ENCODE measurements around the gene PPP1R13B.

DNA sequence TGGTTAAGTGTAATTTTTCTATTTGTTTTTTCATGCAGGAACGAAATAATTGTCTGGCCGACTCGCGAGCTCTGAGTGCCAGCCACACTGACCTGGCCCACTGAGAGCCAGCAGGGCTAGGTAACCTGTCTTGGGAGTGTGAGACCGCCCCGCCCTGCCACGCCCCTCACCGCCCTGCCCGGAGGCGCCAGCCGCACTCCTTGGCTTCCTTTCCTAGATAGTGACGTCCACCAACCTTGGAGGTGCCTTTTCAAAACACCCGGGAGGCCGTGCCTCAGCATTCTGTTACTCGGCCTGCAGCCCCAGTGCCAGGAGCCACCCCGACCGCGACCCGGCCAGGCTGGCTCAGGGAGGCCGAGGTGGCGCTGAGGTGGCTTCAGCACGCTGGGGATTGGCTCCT lies 153.9 kb downstream of the PPP1R13B start:
- TF ChIP-seq, protein P1, sequence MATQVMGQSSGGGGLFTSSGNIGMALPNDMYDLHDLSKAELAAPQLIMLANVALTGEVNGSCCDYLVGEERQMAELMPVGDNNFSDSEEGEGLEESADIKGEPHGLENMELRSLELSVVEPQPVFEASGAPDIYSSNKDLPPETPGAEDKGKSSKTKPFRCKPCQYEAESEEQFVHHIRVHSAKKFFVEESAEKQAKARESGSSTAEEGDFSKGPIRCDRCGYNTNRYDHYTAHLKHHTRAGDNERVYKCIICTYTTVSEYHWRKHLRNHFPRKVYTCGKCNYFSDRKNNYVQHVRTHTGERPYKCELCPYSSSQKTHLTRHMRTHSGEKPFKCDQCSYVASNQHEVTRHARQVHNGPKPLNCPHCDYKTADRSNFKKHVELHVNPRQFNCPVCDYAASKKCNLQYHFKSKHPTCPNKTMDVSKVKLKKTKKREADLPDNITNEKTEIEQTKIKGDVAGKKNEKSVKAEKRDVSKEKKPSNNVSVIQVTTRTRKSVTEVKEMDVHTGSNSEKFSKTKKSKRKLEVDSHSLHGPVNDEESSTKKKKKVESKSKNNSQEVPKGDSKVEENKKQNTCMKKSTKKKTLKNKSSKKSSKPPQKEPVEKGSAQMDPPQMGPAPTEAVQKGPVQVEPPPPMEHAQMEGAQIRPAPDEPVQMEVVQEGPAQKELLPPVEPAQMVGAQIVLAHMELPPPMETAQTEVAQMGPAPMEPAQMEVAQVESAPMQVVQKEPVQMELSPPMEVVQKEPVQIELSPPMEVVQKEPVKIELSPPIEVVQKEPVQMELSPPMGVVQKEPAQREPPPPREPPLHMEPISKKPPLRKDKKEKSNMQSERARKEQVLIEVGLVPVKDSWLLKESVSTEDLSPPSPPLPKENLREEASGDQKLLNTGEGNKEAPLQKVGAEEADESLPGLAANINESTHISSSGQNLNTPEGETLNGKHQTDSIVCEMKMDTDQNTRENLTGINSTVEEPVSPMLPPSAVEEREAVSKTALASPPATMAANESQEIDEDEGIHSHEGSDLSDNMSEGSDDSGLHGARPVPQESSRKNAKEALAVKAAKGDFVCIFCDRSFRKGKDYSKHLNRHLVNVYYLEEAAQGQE (IDR thresholded peaks at IDR 0.05; ENCODE audit: unreplicated experiment) = no peak
- TF ChIP-seq, protein P2, sequence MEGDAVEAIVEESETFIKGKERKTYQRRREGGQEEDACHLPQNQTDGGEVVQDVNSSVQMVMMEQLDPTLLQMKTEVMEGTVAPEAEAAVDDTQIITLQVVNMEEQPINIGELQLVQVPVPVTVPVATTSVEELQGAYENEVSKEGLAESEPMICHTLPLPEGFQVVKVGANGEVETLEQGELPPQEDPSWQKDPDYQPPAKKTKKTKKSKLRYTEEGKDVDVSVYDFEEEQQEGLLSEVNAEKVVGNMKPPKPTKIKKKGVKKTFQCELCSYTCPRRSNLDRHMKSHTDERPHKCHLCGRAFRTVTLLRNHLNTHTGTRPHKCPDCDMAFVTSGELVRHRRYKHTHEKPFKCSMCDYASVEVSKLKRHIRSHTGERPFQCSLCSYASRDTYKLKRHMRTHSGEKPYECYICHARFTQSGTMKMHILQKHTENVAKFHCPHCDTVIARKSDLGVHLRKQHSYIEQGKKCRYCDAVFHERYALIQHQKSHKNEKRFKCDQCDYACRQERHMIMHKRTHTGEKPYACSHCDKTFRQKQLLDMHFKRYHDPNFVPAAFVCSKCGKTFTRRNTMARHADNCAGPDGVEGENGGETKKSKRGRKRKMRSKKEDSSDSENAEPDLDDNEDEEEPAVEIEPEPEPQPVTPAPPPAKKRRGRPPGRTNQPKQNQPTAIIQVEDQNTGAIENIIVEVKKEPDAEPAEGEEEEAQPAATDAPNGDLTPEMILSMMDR (conservative IDR thresholded peaks at IDR 0.05; ENCODE audit: low read depth in 2 of 2) = no peak
- TF ChIP-seq CREB1 (CRISPR knock-in tag; IDR thresholded peaks at IDR 0.05; ENCODE audit: low read depth) = no peak
- no peak for TF ChIP-seq EZH2 (IDR thresholded peaks at IDR 0.05; ENCODE audit: low read depth, unreplicated experiment)
- TF ChIP-seq NANOG (IDR thresholded peaks at IDR 0.05; ENCODE audit: borderline replicate concordance) = no peak
- TF ChIP-seq ZNF331 (CRISPR knock-in tag; IDR thresholded peaks at IDR 0.05; ENCODE audit: low read depth) = no peak
- TF ChIP-seq EZH2phosphoT487 (IDR thresholded peaks at IDR 0.05; ENCODE audit: unreplicated experiment) = no peak
- no peak for TF ChIP-seq POLR2AphosphoS5 (IDR thresholded peaks at IDR 0.05; ENCODE audit: low read depth)
- no peak for TF ChIP-seq STAT1 (IDR thresholded peaks at IDR 0.05; ENCODE audit: unreplicated experiment)
- TF ChIP-seq, protein P3, sequence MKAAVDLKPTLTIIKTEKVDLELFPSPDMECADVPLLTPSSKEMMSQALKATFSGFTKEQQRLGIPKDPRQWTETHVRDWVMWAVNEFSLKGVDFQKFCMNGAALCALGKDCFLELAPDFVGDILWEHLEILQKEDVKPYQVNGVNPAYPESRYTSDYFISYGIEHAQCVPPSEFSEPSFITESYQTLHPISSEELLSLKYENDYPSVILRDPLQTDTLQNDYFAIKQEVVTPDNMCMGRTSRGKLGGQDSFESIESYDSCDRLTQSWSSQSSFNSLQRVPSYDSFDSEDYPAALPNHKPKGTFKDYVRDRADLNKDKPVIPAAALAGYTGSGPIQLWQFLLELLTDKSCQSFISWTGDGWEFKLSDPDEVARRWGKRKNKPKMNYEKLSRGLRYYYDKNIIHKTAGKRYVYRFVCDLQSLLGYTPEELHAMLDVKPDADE (IDR thresholded peaks at IDR 0.05) = no peak

Measured in GM23338 (cell line).